ENCODE measurements around the gene CAV1. TPM values are rescaled to one million over a fixed set of nuclear protein-coding genes. Genes with fewer than 3 reads are reported as not detected.

The CAV1 gene
- total and polyA plus RNA-seq, 5 donors from 2014 or later, result 0.11 to 0.18 TPM; not detected in 3

DNA sequence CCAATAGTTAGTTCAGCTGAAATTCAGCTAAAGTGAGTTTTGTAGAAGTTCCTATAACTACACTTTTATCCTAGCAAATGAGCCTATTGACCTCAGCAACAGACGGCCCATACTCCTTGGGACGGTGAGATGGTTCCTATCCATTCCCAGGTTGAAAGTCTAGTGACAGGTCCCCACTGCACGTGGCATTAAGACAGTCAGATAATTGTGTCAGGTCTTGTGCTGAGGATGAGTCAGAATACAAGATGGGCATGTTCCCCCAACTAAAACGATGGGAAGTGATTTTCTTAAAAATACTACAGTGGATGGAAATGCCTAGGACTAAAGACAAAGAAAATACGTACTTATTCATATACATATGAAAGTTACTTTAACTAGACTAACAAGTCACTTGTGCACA is 2.1 kb downstream of the CAV1 start:
- DNase-seq (no peak), ATAC-seq (ENCODE audit: low read depth in 2 of 2) (no peak)
- Mint-ChIP-seq H3K4me1 (peaks cover 0 to 30% (median 10%) of the 10 kb centered on the region in 4 donors), H3K27me3 (peaks cover 76% of the 10 kb centered on the region), H3K4me3 (peak overlapping the region; percentile 28 to 79 (median 72)), H3K9me3 (peaks cover 0 to 2% (median 0%) of the 10 kb centered on the region in 7 donors), H3K36me3 (no peaks in the 10 kb centered on the region), H3K27ac (no peak overlapping the region)
- peaks cover 48% of the 10 kb centered on the region for H3K27me3 ChIP-seq (ENCODE audit: control insufficient read depth, insufficient read depth, low read length)
- H3K4me1 ChIP-seq (ENCODE audit: control insufficient read depth, insufficient read depth, low read length, poor library complexity, severe bottlenecking), result peaks cover 23% of the 10 kb centered on the region
- H3K4me3 ChIP-seq (ENCODE audit: low read depth, low read length), result no peak overlapping the region
- no peaks in the 10 kb centered on the region for H3K9me3 ChIP-seq (ENCODE audit: control insufficient read depth in 2 of 2, low read length in 2 of 2)
- no peak overlapping the region for H3K27ac ChIP-seq (ENCODE audit: insufficient read depth, low read length, poor library complexity, severe bottlenecking)
- H3K36me3 ChIP-seq (ENCODE audit: control insufficient read depth, insufficient read depth, low read length), result no peaks in the 10 kb centered on the region

DNA sequence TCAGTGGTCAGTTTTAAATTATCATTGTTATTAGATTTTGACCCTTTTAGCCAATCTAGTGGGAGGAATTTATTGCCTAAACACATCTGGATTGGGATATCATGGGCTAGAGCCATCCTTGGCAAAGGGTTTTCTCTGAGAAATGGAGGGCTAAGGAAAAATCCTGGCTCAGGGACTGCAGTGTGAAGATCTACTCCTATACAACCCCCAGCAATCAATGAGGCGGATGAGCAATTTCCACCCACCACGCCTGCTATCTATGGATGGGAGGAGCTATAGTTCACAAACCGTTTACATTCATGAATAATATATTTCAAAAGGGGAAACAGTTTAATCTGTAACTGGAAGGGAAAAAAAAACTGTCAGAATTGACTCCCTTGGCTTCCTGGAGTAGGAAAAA is 2.7 kb downstream of the CAV1 start:
- peaks cover 0 to 2% (median 0%) of the 10 kb centered on the region in 7 donors for H3K9me3 Mint-ChIP-seq
- H3K4me1 Mint-ChIP-seq, result peaks cover 0 to 30% (median 10%) of the 10 kb centered on the region in 4 donors
- no peak for ATAC-seq (ENCODE audit: low read depth in 2 of 2)
- Histone ChIP-seq H3K4me1 (ENCODE audit: control insufficient read depth, insufficient read depth, low read length, poor library complexity, severe bottlenecking) (peaks cover 23% of the 10 kb centered on the region), H3K36me3 (ENCODE audit: control insufficient read depth, insufficient read depth, low read length) (no peaks in the 10 kb centered on the region), H3K4me3 (ENCODE audit: low read depth, low read length) (no peak overlapping the region), H3K9me3 (ENCODE audit: control insufficient read depth in 2 of 2, low read length in 2 of 2) (no peaks in the 10 kb centered on the region), H3K27ac (ENCODE audit: insufficient read depth, low read length, poor library complexity, severe bottlenecking) (no peak overlapping the region), H3K27me3 (ENCODE audit: control insufficient read depth, insufficient read depth, low read length) (peaks cover 43% of the 10 kb centered on the region)
- peaks cover 72% of the 10 kb centered on the region for H3K27me3 Mint-ChIP-seq
- peak overlapping the region in 1 of 3 donors; percentile 66 for H3K27ac Mint-ChIP-seq
- H3K36me3 Mint-ChIP-seq, result no peaks in the 10 kb centered on the region
- peak overlapping the region in 1 of 4 donors; percentile 76 for H3K4me3 Mint-ChIP-seq
- no peak for DNase-seq

DNA sequence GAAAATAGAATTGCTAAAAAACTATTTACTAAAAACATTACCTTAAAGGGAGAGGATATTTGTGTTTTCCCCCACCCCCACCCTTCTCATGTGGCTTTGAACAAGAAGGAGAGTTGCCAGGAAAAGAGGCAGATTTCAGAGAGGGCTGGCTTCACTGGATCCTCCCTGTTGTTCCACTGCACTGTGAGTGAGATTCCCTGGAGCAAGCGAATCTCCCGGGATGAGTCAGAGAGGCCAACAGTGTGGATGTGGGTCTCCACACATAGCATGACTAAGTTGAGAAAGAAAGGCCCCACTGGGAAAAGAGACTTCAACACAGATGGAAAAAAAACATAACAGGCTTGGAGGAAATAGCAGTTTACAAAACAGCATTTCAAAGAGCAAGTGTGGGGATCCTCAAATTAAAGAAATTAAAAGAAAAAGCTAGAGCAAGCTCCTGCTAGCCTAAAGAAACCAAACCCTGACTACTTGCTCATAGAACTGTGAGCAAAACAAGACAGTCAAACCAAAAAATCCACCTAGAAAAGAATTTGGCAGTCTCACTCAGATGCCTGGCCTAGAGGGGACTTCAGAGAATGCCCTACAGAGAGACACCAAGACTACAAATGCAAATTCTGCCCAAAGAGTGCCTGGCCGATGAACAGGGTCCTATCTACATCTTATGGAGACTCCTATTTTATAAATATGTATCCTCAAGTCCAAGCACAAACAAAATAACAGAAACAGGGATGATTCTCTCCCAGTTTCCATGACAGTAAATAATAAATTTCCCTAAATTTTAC is 3.4 kb downstream of the CAV1 start:
- no peak overlapping the region for H3K4me3 ChIP-seq (ENCODE audit: low read depth, low read length)
- no peaks in the 10 kb centered on the region for H3K9me3 ChIP-seq (ENCODE audit: control insufficient read depth in 2 of 2, low read length in 2 of 2)
- H3K4me3 Mint-ChIP-seq, result no peak overlapping the region
- DNase-seq (no peak), ATAC-seq (ENCODE audit: low read depth in 2 of 2) (no peak)
- no peak overlapping the region for H3K27ac Mint-ChIP-seq
- no peaks in the 10 kb centered on the region for H3K36me3 Mint-ChIP-seq
- H3K27me3 ChIP-seq (ENCODE audit: control insufficient read depth, insufficient read depth, low read length), result peaks cover 41% of the 10 kb centered on the region
- H3K4me1 ChIP-seq (ENCODE audit: control insufficient read depth, insufficient read depth, low read length, poor library complexity, severe bottlenecking), result peaks cover 23% of the 10 kb centered on the region
- H3K4me1 Mint-ChIP-seq, result peaks cover 0 to 30% (median 10%) of the 10 kb centered on the region in 4 donors
- peaks cover 0 to 2% (median 0%) of the 10 kb centered on the region in 7 donors for H3K9me3 Mint-ChIP-seq
- H3K27me3 Mint-ChIP-seq, result peaks cover 66% of the 10 kb centered on the region
- no peak overlapping the region for H3K27ac ChIP-seq (ENCODE audit: insufficient read depth, low read length, poor library complexity, severe bottlenecking)
- H3K36me3 ChIP-seq (ENCODE audit: control insufficient read depth, insufficient read depth, low read length), result no peaks in the 10 kb centered on the region

DNA sequence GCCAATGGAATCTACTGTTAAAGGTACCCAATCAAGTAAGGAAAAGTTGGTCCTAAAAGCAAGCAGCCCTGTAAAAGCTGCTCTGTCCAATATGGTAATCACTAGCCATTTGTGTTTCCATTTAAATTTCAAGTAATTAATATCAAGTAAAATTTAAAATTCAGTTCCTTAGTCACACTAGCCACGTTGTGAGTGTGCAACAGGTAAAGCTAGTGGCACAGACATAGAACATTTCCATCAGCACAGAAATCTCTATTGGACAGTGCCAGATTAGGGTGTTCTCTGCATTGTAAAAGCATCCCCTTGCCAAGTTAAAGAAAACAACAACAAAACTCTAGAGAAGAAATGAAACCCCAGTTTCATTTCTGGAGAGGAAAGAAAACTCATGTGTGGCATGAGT is 4.4 kb downstream of the CAV1 start:
- Histone ChIP-seq H3K27ac (ENCODE audit: insufficient read depth, low read length, poor library complexity, severe bottlenecking) (no peak overlapping the region), H3K36me3 (ENCODE audit: control insufficient read depth, insufficient read depth, low read length) (no peaks in the 10 kb centered on the region), H3K9me3 (ENCODE audit: control insufficient read depth in 2 of 2, low read length in 2 of 2) (no peaks in the 10 kb centered on the region), H3K27me3 (ENCODE audit: control insufficient read depth, insufficient read depth, low read length) (peaks cover 31% of the 10 kb centered on the region), H3K4me1 (ENCODE audit: control insufficient read depth, insufficient read depth, low read length, poor library complexity, severe bottlenecking) (peaks cover 23% of the 10 kb centered on the region), H3K4me3 (ENCODE audit: low read depth, low read length) (no peak overlapping the region)
- Mint-ChIP-seq H3K27me3 (peaks cover 60% of the 10 kb centered on the region), H3K36me3 (no peaks in the 10 kb centered on the region), H3K4me3 (no peak overlapping the region), H3K9me3 (peaks cover 0 to 2% (median 0%) of the 10 kb centered on the region in 7 donors), H3K4me1 (peaks cover 0 to 24% (median 5%) of the 10 kb centered on the region in 4 donors), H3K27ac (no peak overlapping the region)
- ATAC-seq (ENCODE audit: low read depth in 2 of 2) (no peak), DNase-seq (no peak)

DNA sequence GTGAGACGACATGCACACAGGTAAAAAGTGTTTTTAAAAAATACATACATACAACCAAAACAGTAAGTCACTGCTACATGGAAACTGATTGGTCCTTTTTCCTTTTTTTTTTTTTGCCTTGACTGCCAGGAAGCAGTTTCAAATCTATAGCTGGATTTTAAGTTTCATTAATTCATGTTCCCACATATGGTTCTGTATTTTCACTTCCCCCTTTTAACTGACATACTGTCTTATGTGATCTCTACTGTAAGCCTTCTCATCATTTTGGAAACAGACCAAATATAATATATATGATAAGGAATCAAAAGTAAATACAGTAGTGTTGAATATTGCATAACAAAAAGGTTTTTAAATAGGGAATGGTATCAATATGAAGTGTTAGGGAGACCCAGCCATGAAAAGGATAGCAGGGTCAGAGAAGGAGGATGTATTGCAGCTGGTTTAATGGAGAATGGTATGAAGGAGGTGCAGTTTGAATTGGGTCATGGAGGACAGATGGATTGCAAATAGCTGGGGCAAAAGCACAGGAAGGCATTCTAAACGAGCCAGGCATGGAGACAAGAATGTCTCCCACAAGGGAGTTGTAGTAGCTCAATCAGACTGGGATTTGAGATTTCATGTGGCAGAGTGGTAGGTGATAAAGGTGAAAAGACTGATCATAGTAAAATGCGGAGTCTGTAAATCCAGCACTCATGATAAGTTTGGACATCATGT is 5.4 kb downstream of the CAV1 start:
- H3K36me3 ChIP-seq (ENCODE audit: control insufficient read depth, insufficient read depth, low read length), result no peaks in the 10 kb centered on the region
- H3K9me3 ChIP-seq (ENCODE audit: control insufficient read depth in 2 of 2, low read length in 2 of 2), result no peaks in the 10 kb centered on the region
- no peak for DNase-seq
- H3K4me3 Mint-ChIP-seq, result no peak overlapping the region
- H3K27ac Mint-ChIP-seq, result no peak overlapping the region
- H3K27ac ChIP-seq (ENCODE audit: insufficient read depth, low read length, poor library complexity, severe bottlenecking), result no peak overlapping the region
- peaks cover 0 to 2% (median 0%) of the 10 kb centered on the region in 7 donors for H3K9me3 Mint-ChIP-seq
- H3K4me1 ChIP-seq (ENCODE audit: control insufficient read depth, insufficient read depth, low read length, poor library complexity, severe bottlenecking), result peaks cover 15% of the 10 kb centered on the region
- no peak for ATAC-seq (ENCODE audit: low read depth in 2 of 2)
- peaks cover 50% of the 10 kb centered on the region for H3K27me3 Mint-ChIP-seq
- peaks cover 30% of the 10 kb centered on the region for H3K27me3 ChIP-seq (ENCODE audit: control insufficient read depth, insufficient read depth, low read length)
- H3K36me3 Mint-ChIP-seq, result no peaks in the 10 kb centered on the region
- no peak overlapping the region for H3K4me3 ChIP-seq (ENCODE audit: low read depth, low read length)
- peaks cover 0 to 15% (median 3%) of the 10 kb centered on the region in 4 donors for H3K4me1 Mint-ChIP-seq

DNA sequence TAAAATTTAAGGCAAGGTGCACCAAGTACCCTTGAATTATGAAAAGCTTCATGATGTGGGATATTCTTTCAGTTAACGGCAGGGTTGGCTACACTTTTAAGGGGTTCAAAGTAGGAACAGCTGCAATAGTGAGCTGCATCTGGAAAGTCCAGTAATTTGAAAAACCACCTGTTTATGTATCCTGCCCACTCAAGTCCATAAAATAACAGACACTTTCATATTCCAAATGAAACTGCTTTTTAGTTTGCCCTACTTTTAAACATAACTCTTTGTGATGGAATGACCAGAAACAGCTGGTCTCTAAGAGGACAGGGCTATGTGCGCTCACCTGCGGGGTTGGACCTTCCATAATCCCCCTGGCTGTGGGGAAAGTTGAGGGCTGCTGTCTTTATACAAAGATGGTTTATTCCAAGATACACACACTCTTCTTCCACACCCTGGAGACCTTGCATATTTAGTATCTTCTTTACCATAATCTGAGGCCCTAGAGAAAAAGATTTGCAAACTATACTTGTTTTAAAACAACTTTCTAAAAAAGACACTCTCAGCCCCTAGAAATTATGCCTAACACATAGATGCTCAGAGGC is 7.4 kb downstream of the CAV1 start:
- DNase-seq, result no peak
- H3K4me3 Mint-ChIP-seq, result no peak overlapping the region
- H3K4me1 Mint-ChIP-seq, result no peaks in the 10 kb centered on the region
- Histone ChIP-seq H3K36me3 (ENCODE audit: control insufficient read depth, insufficient read depth, low read length) (no peaks in the 10 kb centered on the region), H3K4me1 (ENCODE audit: control insufficient read depth, insufficient read depth, low read length, poor library complexity, severe bottlenecking) (no peaks in the 10 kb centered on the region), H3K9me3 (ENCODE audit: control insufficient read depth in 2 of 2, low read length in 2 of 2) (no peaks in the 10 kb centered on the region), H3K27ac (ENCODE audit: insufficient read depth, low read length, poor library complexity, severe bottlenecking) (no peak overlapping the region), H3K4me3 (ENCODE audit: low read depth, low read length) (no peak overlapping the region), H3K27me3 (ENCODE audit: control insufficient read depth, insufficient read depth, low read length) (peaks cover 20% of the 10 kb centered on the region)
- ATAC-seq (ENCODE audit: low read depth in 2 of 2), result no peak
- peaks cover 0 to 2% (median 0%) of the 10 kb centered on the region in 7 donors for H3K9me3 Mint-ChIP-seq
- no peak overlapping the region for H3K27ac Mint-ChIP-seq
- H3K27me3 Mint-ChIP-seq, result peaks cover 37% of the 10 kb centered on the region
- H3K36me3 Mint-ChIP-seq, result no peaks in the 10 kb centered on the region

DNA sequence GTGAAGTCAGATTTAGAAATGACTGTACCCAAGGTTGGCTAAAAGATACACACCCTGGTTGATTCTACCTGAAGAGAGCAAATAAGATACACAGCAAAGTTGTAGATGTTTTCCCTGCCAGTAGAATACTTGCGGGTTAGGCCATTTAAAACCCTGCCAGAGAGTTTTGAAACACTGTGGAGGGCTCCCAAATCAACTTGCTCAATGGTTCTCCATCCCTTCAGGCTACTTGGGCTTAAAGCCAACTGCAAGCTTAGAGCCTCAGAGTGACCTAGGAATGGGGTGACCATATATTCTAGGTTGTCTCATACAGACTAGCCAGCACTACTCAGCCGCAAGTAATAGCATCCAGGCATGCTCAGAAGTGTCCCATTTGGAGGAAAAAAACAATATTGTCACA is 10.0 kb downstream of the CAV1 start:
- Mint-ChIP-seq H3K27me3 (peaks cover 21% of the 10 kb centered on the region), H3K36me3 (no peaks in the 10 kb centered on the region), H3K9me3 (peaks cover 0 to 3% (median 0%) of the 10 kb centered on the region in 7 donors), H3K27ac (no peak overlapping the region), H3K4me1 (no peaks in the 10 kb centered on the region), H3K4me3 (no peak overlapping the region)
- no peaks in the 10 kb centered on the region for H3K4me1 ChIP-seq (ENCODE audit: control insufficient read depth, insufficient read depth, low read length, poor library complexity, severe bottlenecking)
- no peaks in the 10 kb centered on the region for H3K9me3 ChIP-seq (ENCODE audit: control insufficient read depth in 2 of 2, low read length in 2 of 2)
- H3K4me3 ChIP-seq (ENCODE audit: low read depth, low read length), result no peak overlapping the region
- ATAC-seq (ENCODE audit: low read depth in 2 of 2) (no peak), DNase-seq (no peak)
- no peaks in the 10 kb centered on the region for H3K36me3 ChIP-seq (ENCODE audit: control insufficient read depth, insufficient read depth, low read length)
- H3K27me3 ChIP-seq (ENCODE audit: control insufficient read depth, insufficient read depth, low read length), result peaks cover 7% of the 10 kb centered on the region
- H3K27ac ChIP-seq (ENCODE audit: insufficient read depth, low read length, poor library complexity, severe bottlenecking), result no peak overlapping the region
